ENCODE measurements around the gene TMEM121B.
"Not testable (repeated sequence)": the region's sequence is repeated elsewhere in the genome, so short reads cannot be mapped to it uniquely, and the experiment has no call there.

TMEM121B gene

DNA sequence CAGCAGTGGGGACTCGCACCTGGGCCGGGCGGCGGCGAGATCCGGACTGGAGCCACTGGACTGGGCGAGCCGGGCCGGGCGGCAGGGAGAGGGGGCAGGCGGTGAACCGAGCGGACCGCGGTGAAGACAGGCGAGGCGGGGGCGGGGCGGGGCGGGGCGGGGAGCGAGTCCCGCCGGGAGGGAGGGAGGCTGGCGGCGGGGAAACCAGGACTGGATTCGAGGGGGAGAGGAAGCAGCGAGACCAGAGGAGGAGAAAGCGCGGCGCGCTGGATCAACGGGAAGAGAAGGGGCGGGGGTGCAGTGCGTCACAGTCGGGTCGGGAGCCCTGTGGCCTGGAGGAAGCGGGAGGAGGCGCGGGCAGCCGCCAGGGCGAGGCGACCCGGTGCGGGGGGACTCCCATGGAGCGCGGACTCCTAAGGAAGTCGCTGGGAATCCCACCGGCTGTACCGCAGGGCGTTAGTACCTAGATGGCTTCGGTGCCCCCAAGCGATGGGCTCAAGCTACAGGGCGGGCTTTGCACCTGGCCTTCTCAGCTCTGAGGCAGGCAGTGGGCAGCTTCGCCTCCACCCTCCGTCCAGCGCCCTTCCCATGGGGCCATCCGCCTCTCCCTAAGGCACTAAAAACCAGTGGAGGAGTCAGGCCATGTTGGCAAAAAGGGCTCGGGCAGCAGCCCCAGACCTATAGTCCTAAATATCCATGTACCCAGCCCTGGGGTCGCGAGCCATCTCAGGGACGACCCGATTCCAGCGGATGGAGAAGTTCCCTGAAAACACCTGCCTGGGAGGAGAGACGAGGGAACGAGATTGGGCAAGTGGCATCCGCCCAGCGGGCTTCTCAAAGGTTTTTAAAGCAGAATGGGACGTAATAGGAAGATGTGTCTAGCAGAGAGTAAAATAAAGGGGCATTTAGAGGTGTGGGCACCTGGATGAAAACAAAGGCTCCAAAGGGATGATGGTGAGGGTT lies at the start of gene TMEM121B:
TSS of gene TMEM121B (minus strand) at position 128 of the 963 bp plus-strand sequence. CDS start 233 bp downstream, outside the sequence.
- intact Hi-C loops (cut with DNase I): no loop called here
- DNase-seq: peak; percentile 65 to 93 (median 84)

DNA sequence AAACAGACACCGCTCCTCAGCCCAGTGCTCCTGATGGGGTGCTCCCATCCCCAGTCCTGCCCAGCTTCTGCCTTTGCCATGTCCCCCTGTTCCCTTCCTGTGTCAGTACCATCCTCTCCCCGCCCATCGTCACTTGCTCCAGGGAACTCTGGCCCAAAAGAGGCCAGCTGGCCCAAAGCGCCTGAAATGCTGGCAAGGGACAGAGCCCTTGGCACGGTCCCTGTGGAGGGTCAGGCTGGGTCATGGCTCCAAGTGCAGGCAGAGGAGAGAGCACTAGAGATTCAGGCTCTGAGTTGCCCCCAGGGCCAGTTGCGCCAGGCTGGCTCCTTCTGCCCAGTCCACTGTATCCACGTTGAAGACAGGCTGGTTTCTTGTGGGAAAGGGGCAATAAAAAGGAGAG lies 46.3 kb upstream of the TMEM121B start:
- intact Hi-C loops (cut with DNase I): loop anchor here (5.0 to 10.0 kb wide), 2 partner anchors 93 to 335 kb away; no protein-coding TSS in a partner anchor
- DNase-seq: peak in 39 of 42 donors; percentile 7 to 74 (median 46)

DNA sequence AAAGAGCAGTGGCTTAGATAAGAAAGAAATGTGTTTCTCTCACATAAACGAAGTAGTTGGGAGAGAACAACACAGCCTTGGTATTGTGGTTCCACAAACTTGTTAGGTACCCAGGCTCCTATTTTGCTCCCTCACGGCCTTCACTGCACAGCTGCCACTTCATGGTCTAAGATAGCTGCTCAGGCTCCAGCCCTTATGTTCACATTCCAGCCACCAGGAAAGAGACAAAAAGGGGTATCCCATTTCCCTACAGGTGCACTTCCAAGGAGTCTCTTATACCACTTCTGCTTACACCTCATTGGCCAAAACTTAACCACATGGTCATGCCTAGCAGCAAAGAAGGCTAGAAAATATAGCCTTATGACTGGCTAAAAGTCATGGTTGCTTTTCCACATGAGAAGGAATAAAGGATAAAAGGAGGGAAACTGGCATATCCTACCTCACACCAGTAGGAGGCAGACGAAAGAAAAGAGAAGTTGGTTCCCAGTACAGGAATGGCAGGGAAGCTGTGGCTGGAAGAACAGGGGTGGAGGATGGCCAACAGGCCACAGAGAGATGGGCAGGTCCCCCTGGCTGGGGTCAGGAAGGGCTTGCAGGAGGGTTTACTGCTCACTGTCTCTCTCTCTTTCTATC lies 43.3 kb upstream of the TMEM121B start:
- intact Hi-C loops (cut with DNase I): loop anchor here (5.0 to 10.0 kb wide), 2 partner anchors 90 to 338 kb away; no protein-coding TSS in a partner anchor
- DNase-seq: no peak

DNA sequence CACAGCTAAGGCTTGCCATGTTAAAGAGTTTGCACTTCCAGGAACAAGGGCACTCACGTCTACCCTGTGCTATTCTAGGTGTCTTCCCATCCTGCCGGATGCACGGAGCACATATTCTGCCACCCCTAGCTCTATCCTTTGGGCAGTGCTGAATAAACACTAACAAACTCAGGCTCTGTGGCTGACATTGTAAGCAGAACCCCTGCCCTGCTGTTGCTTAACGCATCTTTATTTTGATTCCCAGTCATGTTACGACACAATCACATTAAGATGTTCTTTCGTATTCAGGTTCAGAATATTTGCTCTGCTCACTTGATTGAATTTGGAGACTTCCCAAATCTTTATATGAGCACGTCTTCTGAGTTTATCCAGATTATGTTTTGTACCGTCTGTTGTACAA lies 41.6 kb upstream of the TMEM121B start:
- DNase-seq: no peak
- intact Hi-C loops (cut with DNase I): loop anchor here (10.0 kb wide), 1 partner anchor 88 kb away; no protein-coding TSS in a partner anchor

DNA sequence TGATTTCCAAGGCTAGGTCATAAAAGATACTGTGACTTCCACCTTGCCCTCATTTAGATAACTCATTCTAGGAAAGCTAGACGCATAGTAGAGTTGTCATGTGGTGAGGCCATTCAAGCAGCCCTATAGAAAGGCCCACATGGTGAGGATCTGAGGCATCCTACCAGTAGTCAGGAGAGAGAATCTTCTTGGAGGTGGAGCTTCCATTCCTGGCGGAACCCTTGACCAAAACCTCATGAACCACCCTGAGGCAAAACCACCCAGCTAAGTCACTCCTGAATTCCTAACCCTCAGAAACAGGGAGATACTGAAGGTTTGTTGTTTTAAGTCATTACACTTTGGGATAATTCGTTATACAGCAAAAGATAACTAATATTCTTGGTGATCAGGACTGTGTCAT lies 40.8 kb upstream of the TMEM121B start:
- intact Hi-C loops (cut with DNase I): loop anchor here (10.0 kb wide), 1 partner anchor 87 kb away; no protein-coding TSS in a partner anchor
- no peak for DNase-seq

DNA sequence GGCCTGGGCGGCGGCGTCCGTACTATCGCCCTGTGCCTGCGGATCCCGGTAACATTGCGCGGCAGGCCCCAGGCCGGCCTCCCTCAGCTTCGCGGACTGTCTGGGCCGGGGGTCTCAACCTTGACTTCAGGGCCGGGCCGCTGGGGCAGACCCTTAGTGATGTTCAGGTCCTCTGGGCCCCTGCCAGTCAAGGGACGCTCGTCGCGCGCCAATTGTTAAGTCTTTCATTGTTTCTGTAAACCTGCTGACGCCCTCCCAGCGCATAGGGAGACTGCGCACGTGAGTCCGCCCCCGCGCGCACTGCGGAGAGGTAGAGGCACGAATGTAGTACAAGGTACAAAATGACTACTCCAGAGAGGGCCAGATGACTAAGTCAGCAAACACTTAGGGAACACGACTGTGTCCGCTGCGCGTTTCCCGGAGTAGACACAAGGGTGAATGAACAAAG lies 38.4 kb upstream of the TMEM121B start:
- intact Hi-C loops (cut with DNase I): no loop called here
- DNase-seq: peak; percentile 53 to 90 (median 78)

DNA sequence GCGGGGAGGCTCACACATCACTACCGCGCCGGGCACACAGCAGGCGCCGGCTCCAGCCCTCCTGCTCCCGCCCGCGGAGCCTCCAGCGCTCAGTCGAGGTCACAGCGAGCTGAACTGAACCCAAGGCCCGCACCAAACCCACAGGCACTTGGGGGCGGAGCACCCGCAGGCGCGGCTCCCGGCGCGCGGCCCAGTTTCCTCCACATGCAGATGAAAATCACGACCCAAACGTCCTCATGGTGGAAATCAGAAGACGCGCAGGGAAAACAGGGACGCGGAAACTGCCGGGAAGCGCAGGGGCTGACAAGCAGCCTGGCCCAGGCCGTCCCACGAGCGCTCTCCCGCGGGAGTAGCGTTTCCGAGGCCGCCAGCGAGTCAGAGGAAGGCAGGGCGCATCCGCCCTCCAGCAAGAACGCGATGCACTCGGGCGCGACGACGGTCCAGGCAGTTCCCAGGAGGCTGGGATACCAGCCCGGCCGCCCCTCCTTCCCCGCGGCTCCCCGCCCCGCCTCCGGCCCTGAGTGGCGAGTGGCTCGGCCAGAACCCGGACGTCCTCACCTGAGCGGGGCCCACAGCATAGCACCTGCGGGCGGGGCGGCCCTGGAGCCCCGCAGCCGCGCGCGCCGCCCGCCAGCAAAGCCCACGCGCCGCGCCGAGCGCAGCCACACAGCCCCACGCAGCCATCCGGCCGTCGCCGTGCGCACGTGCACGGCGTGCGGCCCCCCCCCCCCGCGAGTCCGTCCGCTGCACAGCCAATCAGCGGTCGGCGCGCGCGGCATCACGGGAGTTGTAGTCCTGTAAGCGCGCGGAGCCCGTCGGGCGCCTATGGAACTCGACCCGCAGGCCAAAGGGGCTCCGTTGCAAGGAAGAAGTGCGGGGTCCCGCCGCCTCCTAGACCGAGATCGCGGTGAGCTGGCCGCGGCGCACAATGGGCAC lies 37.7 kb upstream of the TMEM121B start, which contains the start of gene HDHD5:
TSS of gene HDHD5 (minus strand) at position 710 of the 936 bp plus-strand sequence. CDS start at position 684, 26 bp downstream.
- peak; percentile 75 to 97 (median 93) for DNase-seq
- intact Hi-C loops (cut with DNase I): no loop called here

DNA sequence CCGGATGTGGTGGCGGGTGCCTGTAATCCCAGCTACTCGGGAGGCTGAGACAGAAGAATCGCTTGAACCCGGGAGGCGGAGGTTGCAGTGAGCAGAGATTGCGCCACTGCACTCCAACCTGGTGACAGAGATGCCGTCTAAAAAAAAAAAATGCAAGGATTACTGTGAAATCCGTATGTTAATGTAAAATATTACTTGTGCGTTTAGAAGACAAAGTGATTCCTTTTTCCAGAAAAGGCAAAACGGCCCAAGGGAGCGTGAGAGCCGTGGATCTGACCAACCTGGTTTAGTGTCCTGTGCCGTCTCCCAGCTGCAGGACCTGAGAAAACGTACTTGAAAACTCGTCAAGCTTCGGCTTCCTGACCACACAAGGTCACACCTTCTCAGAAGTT lies 37.0 kb upstream of the TMEM121B start:
- no peak for DNase-seq
- intact Hi-C loops (cut with DNase I): no loop called here

DNA sequence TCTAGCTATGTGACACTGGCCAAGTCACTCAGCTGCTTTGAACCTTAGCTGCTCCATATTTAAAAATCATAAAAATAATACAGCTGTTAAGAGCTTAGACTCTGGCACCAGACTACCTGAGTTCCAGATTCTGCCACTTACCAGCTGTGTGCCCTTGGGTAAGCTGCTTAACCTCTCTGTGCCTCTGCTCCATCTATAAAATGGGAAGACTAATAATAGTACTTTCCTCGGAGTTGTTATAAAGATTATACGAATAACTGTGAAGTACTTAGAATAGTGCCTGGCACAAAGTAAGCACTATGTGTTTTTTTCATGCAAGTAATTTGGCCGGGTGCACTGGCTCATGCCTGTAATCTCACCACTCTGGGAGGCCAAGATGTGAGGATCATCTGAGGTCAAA lies 36.6 kb upstream of the TMEM121B start:
- intact Hi-C loops (cut with DNase I): no loop called here
- no peak for DNase-seq

DNA sequence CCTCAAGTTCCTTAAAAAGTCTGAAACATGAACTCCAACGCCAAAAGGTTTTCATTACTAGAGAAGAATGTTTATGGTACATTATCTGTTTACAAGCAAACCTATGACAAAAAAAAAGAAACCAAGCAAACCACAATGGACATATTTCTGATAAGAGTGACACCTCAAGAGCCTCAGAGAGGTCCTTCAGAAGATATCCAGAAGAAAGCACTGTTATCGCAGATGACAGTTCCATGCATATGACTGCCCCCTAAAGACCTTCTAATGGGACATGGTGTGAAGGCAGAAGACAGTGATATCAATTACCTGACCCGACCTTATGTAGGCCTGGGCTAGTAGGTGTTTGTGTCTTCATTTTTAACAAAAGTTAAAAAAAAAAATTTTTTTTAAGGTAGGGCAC lies 34.8 kb upstream of the TMEM121B start:
- intact Hi-C loops (cut with DNase I): no loop called here
- no peak for DNase-seq

DNA sequence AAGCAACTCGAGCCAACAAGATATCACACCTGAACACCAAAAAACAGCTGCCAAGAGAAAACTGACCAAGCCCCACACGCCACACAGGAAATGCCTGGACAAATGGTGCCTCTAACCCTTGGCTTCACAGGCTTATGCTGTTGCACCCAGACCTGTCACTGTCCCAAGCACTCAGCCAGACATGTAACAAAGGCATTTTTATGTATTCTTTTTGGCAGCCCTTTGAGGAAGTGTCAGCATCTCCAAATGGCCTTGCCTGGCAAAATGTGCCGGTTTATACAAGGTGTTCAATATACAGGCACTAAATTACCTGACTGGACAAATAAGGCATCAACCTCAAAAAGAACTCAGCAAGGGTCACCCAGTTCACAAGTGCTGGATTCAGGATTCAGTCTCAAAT lies 31.8 kb upstream of the TMEM121B start:
- DNase-seq: no peak
- intact Hi-C loops (cut with DNase I): no loop called here

DNA sequence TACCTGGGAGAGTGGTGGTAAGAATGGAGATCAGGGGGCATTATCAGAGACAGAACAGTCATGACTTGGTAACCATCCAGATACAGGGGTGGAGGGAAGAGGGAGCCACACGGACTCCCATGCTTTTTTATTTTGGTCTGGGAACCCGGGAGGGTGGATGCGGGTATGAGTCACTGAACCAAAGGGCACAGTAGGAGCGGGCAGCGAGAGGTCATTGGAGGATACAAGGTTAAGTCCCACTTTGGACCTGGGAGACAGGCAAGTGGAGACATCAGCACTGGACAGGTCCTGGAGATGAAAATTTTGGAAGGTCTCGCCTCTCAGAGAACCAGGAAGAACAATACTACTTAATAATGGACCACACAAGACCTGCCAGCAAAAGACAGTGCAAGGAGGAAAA lies 31.2 kb upstream of the TMEM121B start:
- DNase-seq: no peak
- intact Hi-C loops (cut with DNase I): no loop called here

DNA sequence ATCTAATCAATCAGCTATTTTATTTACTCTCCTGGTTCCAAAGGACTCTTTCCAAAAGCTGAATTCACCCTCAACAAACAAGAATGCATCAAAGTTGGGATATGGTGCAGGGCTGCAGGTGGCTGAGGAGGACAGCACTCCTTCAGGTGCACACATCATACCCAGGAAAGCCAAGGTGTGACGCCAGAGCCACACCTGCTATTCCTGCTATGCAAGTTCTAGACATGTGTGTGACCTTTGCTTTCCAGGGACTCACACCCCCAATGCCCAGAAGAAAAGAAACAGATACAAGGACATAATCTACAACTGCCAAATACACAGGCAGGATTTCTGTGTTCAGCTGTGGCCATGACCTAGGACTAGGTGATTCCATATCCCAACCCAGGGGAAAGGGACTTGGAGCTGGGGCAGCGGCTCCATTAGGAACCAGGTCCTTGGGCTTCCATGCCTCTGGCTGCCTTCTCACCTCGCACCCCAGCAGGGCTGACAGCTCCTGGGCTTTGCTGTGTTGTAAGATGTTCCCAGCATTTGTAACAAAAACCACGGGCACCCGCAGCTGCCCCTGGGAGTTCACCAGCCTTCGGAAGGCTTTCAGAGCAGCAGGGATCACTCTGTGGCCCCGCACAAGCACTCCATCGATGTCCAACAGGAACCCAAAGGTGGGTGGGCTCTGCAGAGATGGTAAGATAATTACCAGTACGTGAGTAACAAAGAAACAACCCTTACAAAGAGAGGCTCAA lies 28.1 kb upstream of the TMEM121B start:
- no peak for DNase-seq
- intact Hi-C loops (cut with DNase I): no loop called here

DNA sequence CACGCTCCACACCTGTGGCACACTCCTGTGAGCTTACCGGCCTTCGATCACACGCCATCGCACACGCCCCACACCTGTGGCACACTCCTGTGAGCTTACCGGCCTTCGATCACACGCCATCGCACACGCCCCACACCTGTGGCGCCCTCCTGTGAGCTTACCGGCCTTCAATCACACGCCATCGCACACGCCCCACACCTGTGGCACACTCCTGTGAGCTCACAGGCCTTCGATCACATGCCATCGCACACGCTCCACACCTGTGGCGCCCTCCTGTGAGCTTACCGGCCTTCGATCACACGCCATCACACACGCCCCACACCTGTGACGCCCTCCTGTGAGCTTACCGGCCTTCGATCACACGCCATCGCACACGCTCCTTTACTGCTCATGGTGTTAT lies 26.3 kb upstream of the TMEM121B start:
- DNase-seq: not testable (repeated sequence)

DNA sequence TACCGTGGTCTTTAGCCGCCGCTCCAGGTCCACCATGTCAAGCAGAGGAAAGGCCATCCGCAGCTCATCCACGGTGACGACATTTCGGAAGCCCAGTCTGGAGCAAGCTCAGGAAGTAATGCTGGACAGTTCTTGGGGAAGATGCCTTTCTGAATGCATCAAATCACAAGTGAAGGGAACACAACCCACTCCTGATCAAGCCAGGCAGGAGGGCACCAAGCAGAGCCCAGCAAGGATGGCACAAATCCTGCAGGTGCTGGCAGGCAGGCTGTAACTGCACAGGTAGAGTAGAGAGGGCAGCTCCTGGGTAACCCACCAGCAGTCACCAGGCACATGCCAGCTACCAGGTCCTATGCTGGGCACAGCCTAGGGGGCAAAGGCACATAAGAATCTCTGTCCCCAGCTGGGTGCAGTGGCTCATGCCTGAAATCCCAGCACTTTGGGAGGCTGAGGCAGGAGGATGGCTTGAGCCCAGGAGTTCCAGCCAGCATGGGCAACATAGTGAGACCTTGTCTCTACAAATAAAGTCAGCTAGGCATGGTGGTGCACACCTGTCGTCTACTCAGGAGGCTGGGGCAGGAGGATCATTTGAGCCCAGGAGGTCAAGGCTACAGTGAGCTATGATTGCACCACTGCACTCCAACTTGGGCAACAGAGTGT lies 24.0 kb upstream of the TMEM121B start:
- intact Hi-C loops (cut with DNase I): no loop called here
- DNase-seq: no peak

More for the DNA sequence above, 26.3 kb upstream of the TMEM121B start:
- intact Hi-C loops (cut with DNase I): not testable (repeated sequence)

DNA sequence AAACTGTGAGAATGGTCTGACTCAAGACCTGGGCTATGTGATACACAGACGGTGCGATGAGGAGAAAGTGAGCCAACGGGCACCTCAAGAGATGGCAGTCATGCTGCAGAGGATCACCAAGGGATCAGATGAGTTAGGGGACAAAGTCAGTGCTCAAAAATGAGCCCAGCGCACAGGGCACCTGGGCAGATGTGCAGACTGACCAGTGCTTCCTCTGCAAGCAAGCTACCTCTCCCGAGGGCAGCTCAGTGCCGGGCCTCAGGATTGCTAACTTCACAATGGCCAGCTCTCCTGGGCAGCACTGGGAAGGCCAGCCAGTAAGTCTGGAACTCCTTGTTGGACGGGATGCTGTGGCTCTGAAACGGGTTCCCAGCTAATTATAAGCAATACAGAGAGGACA lies 22.7 kb upstream of the TMEM121B start:
- intact Hi-C loops (cut with DNase I): no loop called here
- DNase-seq: no peak

DNA sequence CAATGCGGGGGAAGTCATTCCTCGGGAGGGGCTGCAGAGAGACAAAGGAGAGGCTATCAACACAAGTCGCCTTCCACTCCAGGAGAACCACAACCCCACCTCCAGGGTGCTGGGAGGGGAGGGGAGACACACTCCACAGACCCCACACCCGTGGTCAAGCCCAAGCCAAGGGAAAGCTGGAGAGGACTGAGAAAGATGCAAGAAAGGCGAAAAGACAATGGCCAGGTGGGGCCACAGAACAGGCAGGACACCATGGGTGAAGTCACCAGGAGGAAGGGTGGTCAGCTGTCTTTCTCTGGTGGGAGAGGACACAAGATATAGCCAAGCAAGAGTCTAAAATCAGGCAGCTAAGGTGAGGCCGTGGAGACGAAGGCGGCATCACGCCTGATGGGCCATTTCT lies 21.9 kb upstream of the TMEM121B start:
- no peak for DNase-seq
- intact Hi-C loops (cut with DNase I): no loop called here

Data from head of caudate nucleus (tissue), 42 donors.